ENCODE data around the gene GLIS1.
"Not testable (repeated sequence)": the region's sequence is repeated elsewhere in the genome, so short reads cannot be mapped to it uniquely, and the experiment has no call there.

GLIS1 gene

GRCh38 chr1:53561503-53562105 lies 177.4 kb downstream of the GLIS1 start:
- no peak for DNase-seq (ENCODE audit: low read depth, low spot score)

GRCh38 chr1:53560581-53561502 lies 178.1 kb downstream of the GLIS1 start:
- DNase-seq (ENCODE audit: low read depth, low spot score), result no peak

- DNase-seq (ENCODE audit: low read depth, low spot score), result no peak
These were observed 178.9 kb downstream of the GLIS1 start for GRCh38 chr1:53559854-53560580.

GRCh38 chr1:53559391-53559815 lies 179.6 kb downstream of the GLIS1 start:
- no peak for DNase-seq (ENCODE audit: low read depth, low spot score)

- DNase-seq (ENCODE audit: low read depth, low spot score), result no peak
These were observed 180.1 kb downstream of the GLIS1 start for GRCh38 chr1:53558739-53559315.

- DNase-seq (ENCODE audit: low read depth, low spot score), result no peak
These were observed 180.9 kb downstream of the GLIS1 start for GRCh38 chr1:53557830-53558738.

- DNase-seq (ENCODE audit: low read depth, low spot score), result no peak
These were observed 181.6 kb downstream of the GLIS1 start for GRCh38 chr1:53557369-53557768.

GRCh38 chr1:53556657-53557227 lies 182.2 kb downstream of the GLIS1 start:
- no peak for DNase-seq (ENCODE audit: low read depth, low spot score)

GRCh38 chr1:53555620-53556326 lies 183.2 kb downstream of the GLIS1 start:
- DNase-seq (ENCODE audit: low read depth, low spot score), result not testable (repeated sequence)

- no peak for DNase-seq (ENCODE audit: low read depth, low spot score)
These were observed 184.2 kb downstream of the GLIS1 start for GRCh38 chr1:53554592-53555305.

GRCh38 chr1:53553734-53554509 lies 185.0 kb downstream of the GLIS1 start:
- no peak for DNase-seq (ENCODE audit: low read depth, low spot score)

- DNase-seq (ENCODE audit: low read depth, low spot score), result no peak
These were observed 185.8 kb downstream of the GLIS1 start for GRCh38 chr1:53552981-53553733.

- DNase-seq (ENCODE audit: low read depth, low spot score), result no peak
These were observed 186.7 kb downstream of the GLIS1 start for GRCh38 chr1:53552146-53552861.

GRCh38 chr1:53551428-53551995 lies 187.5 kb downstream of the GLIS1 start:
- no peak for DNase-seq (ENCODE audit: low read depth, low spot score)

- DNase-seq (ENCODE audit: low read depth, low spot score), result no peak
These were observed 188.7 kb downstream of the GLIS1 start for GRCh38 chr1:53550201-53550741.

- no peak for DNase-seq (ENCODE audit: low read depth, low spot score)
These were observed 189.2 kb downstream of the GLIS1 start for GRCh38 chr1:53549781-53550180.

Data from activated CD4-positive, CD25-positive, alpha-beta regulatory T cell treated with anti-CD3 and anti-CD28 coated beads, Interleukin-2, amount 50 U/mL, for 16 hours (primary cell).